GM21529 (cell line): Measurements from ENCODE around the gene CHST3.

Source experiments
- ATAC-seq: cut with Tn5 transposase; IDR thresholded peaks from one replicate; pipeline ENCODE4 v1.9.1; 2021; ENCODE audit not compliant: unreplicated experiment

Gene CHST3

GRCh38 chr10:72049969-72050781, 86.0 kb downstream of the CHST3 start:
- ATAC-seq = no peak

- ATAC-seq = no peak
These were observed 86.7 kb downstream of the CHST3 start for GRCh38 chr10:72050873-72051272.

GRCh38 chr10:72053690-72054089, 89.5 kb downstream of the CHST3 start:
- ATAC-seq = no peak

- no peak for ATAC-seq
These were observed 91.9 kb downstream of the CHST3 start for GRCh38 chr10:72056113-72056512.

- ATAC-seq = no peak
These were observed 92.9 kb downstream of the CHST3 start for GRCh38 chr10:72056932-72057751.

- ATAC-seq = no peak
These were observed 94.2 kb downstream of the CHST3 start for GRCh38 chr10:72058347-72058898.

- no peak for ATAC-seq
These were observed 95.0 kb downstream of the CHST3 start for GRCh38 chr10:72058989-72059842.

- no peak for ATAC-seq
These were observed 95.9 kb downstream of the CHST3 start for GRCh38 chr10:72059843-72060822.

GRCh38 chr10:72061491-72061890, 97.3 kb downstream of the CHST3 start:
- ATAC-seq = no peak

- ATAC-seq = no peak
These were observed 97.7 kb downstream of the CHST3 start for GRCh38 chr10:72061930-72062329.

GRCh38 chr10:72062382-72062781, 98.2 kb downstream of the CHST3 start:
- ATAC-seq = no peak
